H1 (cell line): ENCODE results near the gene LRCH2. TPM values are rescaled to one million over a fixed set of nuclear protein-coding genes. Genes with fewer than 3 reads are reported as not detected.

Source experiments
- CTCF ChIA-PET: fragments of 300-600 bp; sonication (Branson Sonifier 250); formaldehyde crosslinking; loops from one replicate; lab custom pipeline; 2021; ENCODE audit not compliant: partially characterized antibody; lab: Charles Lee
- POLR2A ChIA-PET: fragments of 300-600 bp; sonication (Branson Sonifier 250); formaldehyde crosslinking; loops from one replicate; lab custom pipeline; 2021; ENCODE audit warnings: inconsistent platforms; ENCODE audit not compliant: partially characterized antibody; lab: Charles Lee
- DNase-seq, 2 experiments: peaks; one replicate each; pipeline versions ENCODE4 v3.0.0 to v3.0.0-alpha.2; 2010 to 2022; ENCODE audit warnings: low spot score in 2 of 2, low read depth in 1 of 2, mixed read lengths in 1 of 2
- FAIRE-seq: peaks from 2 replicates; lab custom pipeline; 2011; peaks lifted over from hg19 to GRCh38; lab: Jason Lieb, UNC
- H2AFZ ChIP-seq: 2 replicates; pipeline ENCODE4 v1.8.1; 2012; ENCODE audit warnings: low read length, inconsistent platforms
- H2AK5ac ChIP-seq: 2 replicates; pipeline ENCODE4 v1.6.1; 2013; ENCODE audit warnings: low read depth, low read length
- H2BK120ac ChIP-seq: replicated peaks from 2 replicates; pipeline ENCODE3; 2013; ENCODE audit warnings: low read depth, low read length, inconsistent platforms
- H2BK12ac ChIP-seq: 2 replicates; pipeline ENCODE4 v1.6.1; 2013; ENCODE audit warnings: low read depth, low read length
- H2BK15ac ChIP-seq: 2 replicates; pipeline ENCODE4 v1.6.1; 2013; ENCODE audit warnings: low read length
- H2BK20ac ChIP-seq: 2 replicates; pipeline ENCODE4 v1.6.1; 2013; ENCODE audit warnings: low read length
- H2BK5ac ChIP-seq: 2 replicates; pipeline ENCODE4 v1.6.1; 2013; ENCODE audit warnings: low read depth, low read length
- H3K14ac ChIP-seq: 2 replicates; pipeline ENCODE4 v1.6.1; 2013; ENCODE audit warnings: inconsistent platforms; ENCODE audit not compliant: insufficient read length
- H3K18ac ChIP-seq: 2 replicates; pipeline ENCODE4 v1.6.1; 2013; ENCODE audit warnings: low read length; ENCODE audit errors: extremely low read depth
- H3K23ac ChIP-seq: 2 replicates; pipeline ENCODE4 v1.6.1; 2013; ENCODE audit warnings: inconsistent platforms; ENCODE audit not compliant: insufficient read length
- H3K23me2 ChIP-seq: 2 replicates; pipeline ENCODE4 v1.6.1; 2013; ENCODE audit warnings: low read depth, low read length
- H3K27ac ChIP-seq: 2 replicates; pipeline ENCODE4 v1.6.1; 2011; ENCODE audit warnings: low read depth, low read length, inconsistent platforms
- H3K27me3 ChIP-seq, 4 experiments: replicated peaks in 1 of 4; 1 replicate in 1 of 4; 2 replicates in 3 of 4; pipeline versions ENCODE4 v1.6.1 to v1.8.1; 2011 to 2013; ENCODE audit warnings: low read length in 3 of 4, mild to moderate bottlenecking in 3 of 4, inconsistent platforms in 2 of 4, mixed read lengths in 2 of 4, moderate library complexity in 1 of 4; ENCODE audit not compliant: control insufficient read depth in 3 of 4, insufficient read depth in 3 of 4; ENCODE audit errors: extremely low read depth in 1 of 4
- H3K36me3 ChIP-seq, 4 experiments: 2 replicates each; pipeline versions ENCODE4 v1.6.1 to v1.8.1; 2011 to 2013; ENCODE audit warnings: mild to moderate bottlenecking in 4 of 4, low read length in 3 of 4, moderate library complexity in 2 of 4, control low read depth in 1 of 4, inconsistent platforms in 1 of 4; ENCODE audit not compliant: insufficient read depth in 4 of 4, control insufficient read depth in 2 of 4
- H3K4ac ChIP-seq: replicated peaks from 2 replicates; pipeline ENCODE3; 2013; ENCODE audit warnings: low read length, low read depth, mixed read lengths, inconsistent platforms; ENCODE audit not compliant: insufficient read length
- H3K4me1 ChIP-seq, 4 experiments: replicated peaks in 1 of 4; 1 replicate in 1 of 4; 2 replicates in 3 of 4; pipeline versions ENCODE4 v1.6.1 to v1.8.1; 2011 to 2013; ENCODE audit warnings: low read length in 3 of 4, inconsistent platforms in 2 of 4, mixed read lengths in 1 of 4; ENCODE audit not compliant: insufficient read depth in 4 of 4, control insufficient read depth in 3 of 4
- H3K4me2 ChIP-seq, 2 experiments: 2 replicates each; pipeline versions ENCODE4 v1.6.1 to v1.8.1; 2011 to 2013; ENCODE audit warnings: low read depth in 2 of 2, low read length in 2 of 2, control low read depth in 1 of 2, inconsistent platforms in 1 of 2, mild to moderate bottlenecking in 1 of 2; ENCODE audit not compliant: insufficient read depth in 1 of 2
- H3K4me3 ChIP-seq, 4 experiments: fragments of 200-600, 300-600 bp in 1 of 4; sonication (generic), shearing (Covaris generic), sonication (Bioruptor Twin) in 1 of 4; 2 replicates each; pipeline versions ENCODE4 v1.5.1 to v1.8.1; 2011 to 2016; ENCODE audit warnings: low read length in 4 of 4, low read depth in 3 of 4, control low read depth in 2 of 4, inconsistent platforms in 2 of 4, mild to moderate bottlenecking in 2 of 4, mixed read lengths in 1 of 4, moderate library complexity in 1 of 4; ENCODE audit not compliant: insufficient read depth in 2 of 4; ENCODE audit errors: extremely low read depth in 1 of 4
- H3K56ac ChIP-seq: replicated peaks from 2 replicates; pipeline ENCODE3; 2013; ENCODE audit warnings: low read depth, mild to moderate bottlenecking, mixed read lengths, low read length, inconsistent platforms; ENCODE audit not compliant: insufficient read length
- H3K79me1 ChIP-seq: 2 replicates; pipeline ENCODE4 v1.6.1; 2013; ENCODE audit warnings: low read depth, low read length, control low read depth
- H3K79me2 ChIP-seq, 2 experiments: 2 replicates each; pipeline versions ENCODE4 v1.6.1 to v1.8.1; 2012 to 2013; ENCODE audit warnings: low read length in 2 of 2, mild to moderate bottlenecking in 2 of 2, inconsistent platforms in 1 of 2; ENCODE audit not compliant: insufficient read depth in 2 of 2, control insufficient read depth in 1 of 2
- H3K9ac ChIP-seq, 4 experiments: replicated peaks in 1 of 4; 1 replicate in 1 of 4; 2 replicates in 3 of 4; pipeline versions ENCODE4 v1.6.1 to v1.8.1; 2011 to 2013; ENCODE audit warnings: low read depth in 3 of 4, low read length in 3 of 4, control low read depth in 2 of 4, mild to moderate bottlenecking in 2 of 4, moderate library complexity in 2 of 4, inconsistent platforms in 1 of 4; ENCODE audit errors: extremely low read depth in 1 of 4
- H3K9me3 ChIP-seq, 2 experiments: 2 replicates each; pipeline versions ENCODE4 v1.6.1 to v1.8.1; 2012 to 2013; ENCODE audit warnings: mild to moderate bottlenecking in 2 of 2, moderate library complexity in 2 of 2, control low read depth in 1 of 2, inconsistent platforms in 1 of 2, low read depth in 1 of 2, low read length in 1 of 2, mixed read lengths in 1 of 2; ENCODE audit not compliant: insufficient read depth in 2 of 2
- H4K20me1 ChIP-seq, 2 experiments: replicated peaks in 1 of 2; 2 replicates each; pipeline versions ENCODE3 to v1.8.1; 2011 to 2013; ENCODE audit warnings: inconsistent platforms in 2 of 2, low read length in 2 of 2, mild to moderate bottlenecking in 1 of 2; ENCODE audit not compliant: insufficient read depth in 2 of 2, control insufficient read depth in 1 of 2
- H4K5ac ChIP-seq: 2 replicates; pipeline ENCODE4 v1.6.1; 2013; ENCODE audit warnings: low read length, low read depth, mixed read lengths, inconsistent platforms; ENCODE audit not compliant: insufficient read length
- H4K8ac ChIP-seq: 2 replicates; pipeline ENCODE4 v1.8.0; 2013; ENCODE audit warnings: mild to moderate bottlenecking, moderate library complexity, low read length, inconsistent platforms; ENCODE audit not compliant: insufficient read depth; ENCODE audit errors: extremely low read depth
- H4K91ac ChIP-seq: replicated peaks from 2 replicates; pipeline ENCODE3; 2013; ENCODE audit warnings: low read length, mixed read lengths, inconsistent platforms; ENCODE audit not compliant: insufficient read length
- CBX5 ChIP-seq: fragments of 300-800, 300-1000 bp; sonication (generic); IDR thresholded peaks from 2 replicates; pipeline ENCODE4 v1.7.1; 2016; ENCODE audit warnings: antibody characterized with exemption, low read length, low read depth
- CBX8 ChIP-seq: fragments of 300-800, 300-1000 bp; sonication (generic); IDR thresholded peaks from 2 replicates; pipeline ENCODE4 v1.7.1; 2016; ENCODE audit warnings: low read depth, low read length, borderline replicate concordance
- CHD1 ChIP-seq: IDR thresholded peaks from 2 replicates; pipeline ENCODE4 v1.6.1; 2012; ENCODE audit warnings: low read depth, low read length, improper control_type of control experiment
- JUND ChIP-seq: IDR thresholded peaks from 2 replicates; pipeline ENCODE4 v1.6.1; 2011; ENCODE audit warnings: mild to moderate bottlenecking, improper control_type of control experiment, low read length
- NANOG ChIP-seq: IDR thresholded peaks from 2 replicates; pipeline ENCODE4 v1.6.1; 2011; ENCODE audit warnings: low read length, low read depth, mild to moderate bottlenecking, inconsistent platforms; ENCODE audit not compliant: insufficient read depth, poor library complexity, severe bottlenecking
- NRF1 ChIP-seq: IDR thresholded peaks from 2 replicates; pipeline ENCODE4 v1.6.1; 2011; ENCODE audit warnings: mild to moderate bottlenecking, low read depth, low read length, improper control_type of control experiment
- SIX5 ChIP-seq: IDR thresholded peaks from 2 replicates; pipeline ENCODE4 v1.6.1; 2011; ENCODE audit warnings: mild to moderate bottlenecking, low read depth, low read length
- SP1 ChIP-seq: IDR thresholded peaks from 2 replicates; pipeline ENCODE4 v1.6.1; 2011; ENCODE audit warnings: low read depth, low read length
- SP4 ChIP-seq: IDR thresholded peaks from 2 replicates; pipeline ENCODE4 v1.6.1; 2012; ENCODE audit warnings: low read length, inconsistent platforms
- SRF ChIP-seq: IDR thresholded peaks from 2 replicates; pipeline ENCODE4 v1.6.1; 2011; ENCODE audit warnings: mild to moderate bottlenecking, low read depth, low read length, moderate library complexity
- TAF7 ChIP-seq: optimal IDR thresholded peaks from 2 replicates; pipeline ENCODE3; 2011; ENCODE audit warnings: low read depth, mild to moderate bottlenecking, inconsistent platforms, low read length, moderate library complexity, borderline replicate concordance
- WGBS, 2 experiments: shearing (Covaris generic) in 1 of 2; methylation state at CpG; one replicate each; pipeline versions ENCODE4 v1.1.6 to v1.1.7; 2013 to 2015; ENCODE audit warnings: low lambda C conversion rate in 2 of 2, mixed read lengths in 2 of 2, inconsistent platforms in 1 of 2, low coverage in 1 of 2, missing lambda C conversion rate in 1 of 2; ENCODE audit not compliant: insufficient replicate concordance in 2 of 2, insufficient coverage in 1 of 2, insufficient read length in 1 of 2; ENCODE audit errors: extremely low coverage in 1 of 2, missing lambda C conversion rate in 1 of 2; 5-methylcytosine and 5-hydroxymethylcytosine counted together
- polyA plus RNA-seq, 7 experiments: library from polyadenylated mRNA; depleted of rRNA in 3 of 7; stranded (reverse) in 5 of 7; unstranded in 2 of 7; fragments of >200 nt in 5 of 7; fragments of 200-250 nt in 2 of 7; gene quantifications; 1 replicate in 5 of 7; 2 replicates in 1 of 7; 4 replicates in 1 of 7; pipeline versions ENCODE4 v1.2.1 to v1.2.3, GENCODE V29; 2011 to 2013; ENCODE audit warnings: missing spikeins in 2 of 7, mixed read lengths in 2 of 7
- total RNA-seq: library from RNA; stranded (reverse); fragmentation: NEBNext Ultra II Directional; extraction: Animal tissue kit (Norgen Biotek cat#: 25700); gene quantifications from 2 replicates; pipeline ENCODE4 v1.2.1, GENCODE V29; 2021
- TF ChIP-seq, protein P1 (sequence below), 3 experiments: IDR thresholded peaks; 1 replicate in 2 of 3; 2 replicates in 1 of 3; pipeline versions ENCODE4 v1.5.1 to v1.6.1; 2011; ENCODE audit warnings: low read length in 3 of 3, mild to moderate bottlenecking in 3 of 3, inconsistent platforms in 2 of 3, low read depth in 1 of 3, moderate library complexity in 1 of 3; ENCODE audit not compliant: insufficient read depth in 1 of 3; ENCODE audit errors: control extremely low read depth in 1 of 3
- TF ChIP-seq, protein P2 (sequence below): IDR thresholded peaks from 2 replicates; pipeline ENCODE4 v1.6.1; 2012; ENCODE audit warnings: inconsistent platforms

LRCH2 gene
- total and polyA plus RNA-seq, 2 of the 8 experiments (the other 6 are each of a cell fraction or from before 2014, with no cell fraction given): 1.5 to 5.5 TPM

DNA sequence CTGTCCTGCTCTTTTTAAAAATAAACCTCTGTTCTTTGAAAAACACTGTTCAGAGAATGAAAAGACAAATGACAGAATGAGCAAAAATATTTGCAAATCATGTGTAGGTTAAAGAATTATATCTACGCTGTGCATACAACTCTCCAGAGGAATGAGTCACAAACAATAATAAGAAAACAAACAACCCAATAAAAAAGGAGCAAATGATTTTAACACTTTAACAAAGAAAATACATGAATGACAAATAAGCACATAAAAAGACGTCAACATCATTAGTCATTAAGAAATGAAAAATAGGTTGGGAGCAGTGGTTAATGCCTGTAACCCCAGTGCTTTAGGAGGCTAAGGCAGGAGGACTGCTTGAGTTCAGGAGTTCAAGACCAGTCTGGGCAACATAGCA lies 21.1 kb upstream of the LRCH2 start:
- H4K91ac ChIP-seq: no peak overlapping the region
- H2BK5ac ChIP-seq: no peak overlapping the region
- no peak for FAIRE-seq
- H2BK20ac ChIP-seq: no peak overlapping the region
- POLR2A ChIA-PET: no interaction called here
- H3K56ac ChIP-seq: no peak overlapping the region
- no peaks in the 10 kb centered on the region for H3K27me3 ChIP-seq
- H2AFZ ChIP-seq: no peak overlapping the region
- H3K9ac ChIP-seq: no peak overlapping the region
- no peak overlapping the region for H3K4me3 ChIP-seq
- no peak for DNase-seq
- no peaks in the 10 kb centered on the region for H3K23me2 ChIP-seq
- H2BK15ac ChIP-seq: no peak overlapping the region
- H3K79me2 ChIP-seq: no peaks in the 10 kb centered on the region
- no peaks in the 10 kb centered on the region for H3K79me1 ChIP-seq
- no peak overlapping the region for H3K27ac ChIP-seq
- H4K8ac ChIP-seq: no peak overlapping the region
- H2BK12ac ChIP-seq: no peak overlapping the region
- H3K4me2 ChIP-seq: no peak overlapping the region
- H3K9me3 ChIP-seq: no peaks in the 10 kb centered on the region
- no peaks in the 10 kb centered on the region for H3K36me3 ChIP-seq
- no peak overlapping the region for H2BK120ac ChIP-seq
- H3K4ac ChIP-seq: no peak overlapping the region
- no peaks in the 10 kb centered on the region for H3K4me1 ChIP-seq
- no peak overlapping the region for H4K5ac ChIP-seq
- H4K20me1 ChIP-seq: no peaks in the 10 kb centered on the region
- no peak overlapping the region for H3K18ac ChIP-seq
- H2AK5ac ChIP-seq: no peak overlapping the region
- no peak overlapping the region for H3K23ac ChIP-seq
- 93% methylated on average over 2 of the region's 2 CpGs; no CpG with 5 or more reads in 1 of the 2 experiments for WGBS, 2 experiments
- H3K14ac ChIP-seq: no peak overlapping the region
- CTCF ChIA-PET: no interaction called here
- TF ChIP-seq SP4: no peak
- no peak for TF ChIP-seq CHD1
- no peak for TF ChIP-seq CBX8
- TF ChIP-seq JUND: no peak
- TF ChIP-seq, protein P1, sequence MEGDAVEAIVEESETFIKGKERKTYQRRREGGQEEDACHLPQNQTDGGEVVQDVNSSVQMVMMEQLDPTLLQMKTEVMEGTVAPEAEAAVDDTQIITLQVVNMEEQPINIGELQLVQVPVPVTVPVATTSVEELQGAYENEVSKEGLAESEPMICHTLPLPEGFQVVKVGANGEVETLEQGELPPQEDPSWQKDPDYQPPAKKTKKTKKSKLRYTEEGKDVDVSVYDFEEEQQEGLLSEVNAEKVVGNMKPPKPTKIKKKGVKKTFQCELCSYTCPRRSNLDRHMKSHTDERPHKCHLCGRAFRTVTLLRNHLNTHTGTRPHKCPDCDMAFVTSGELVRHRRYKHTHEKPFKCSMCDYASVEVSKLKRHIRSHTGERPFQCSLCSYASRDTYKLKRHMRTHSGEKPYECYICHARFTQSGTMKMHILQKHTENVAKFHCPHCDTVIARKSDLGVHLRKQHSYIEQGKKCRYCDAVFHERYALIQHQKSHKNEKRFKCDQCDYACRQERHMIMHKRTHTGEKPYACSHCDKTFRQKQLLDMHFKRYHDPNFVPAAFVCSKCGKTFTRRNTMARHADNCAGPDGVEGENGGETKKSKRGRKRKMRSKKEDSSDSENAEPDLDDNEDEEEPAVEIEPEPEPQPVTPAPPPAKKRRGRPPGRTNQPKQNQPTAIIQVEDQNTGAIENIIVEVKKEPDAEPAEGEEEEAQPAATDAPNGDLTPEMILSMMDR (IDR thresholded peaks at IDR 0.05; ENCODE audit: control extremely low read depth in 1 of 3, insufficient read depth in 1 of 3, low read depth in 1 of 3, low read length in 3 of 3): no peak
- no peak for TF ChIP-seq NRF1
- no peak for TF ChIP-seq SP1
- TF ChIP-seq TAF7: no peak
- TF ChIP-seq CBX5: no peak
- TF ChIP-seq SRF: no peak
- no peak for TF ChIP-seq SIX5
- TF ChIP-seq, protein P2, sequence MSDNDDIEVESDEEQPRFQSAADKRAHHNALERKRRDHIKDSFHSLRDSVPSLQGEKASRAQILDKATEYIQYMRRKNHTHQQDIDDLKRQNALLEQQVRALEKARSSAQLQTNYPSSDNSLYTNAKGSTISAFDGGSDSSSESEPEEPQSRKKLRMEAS: no peak
- no peak for TF ChIP-seq NANOG
